ENCODE measurements around the gene PDGFB.
A peak's percentile ranks its signal among the peaks of the same experiment; 100 is the strongest.

Gene PDGFB

GRCh38 chr22:39253435-39254070, 8.8 kb upstream of the PDGFB start:
- DNase-seq, result peak; percentile 77

DNA sequence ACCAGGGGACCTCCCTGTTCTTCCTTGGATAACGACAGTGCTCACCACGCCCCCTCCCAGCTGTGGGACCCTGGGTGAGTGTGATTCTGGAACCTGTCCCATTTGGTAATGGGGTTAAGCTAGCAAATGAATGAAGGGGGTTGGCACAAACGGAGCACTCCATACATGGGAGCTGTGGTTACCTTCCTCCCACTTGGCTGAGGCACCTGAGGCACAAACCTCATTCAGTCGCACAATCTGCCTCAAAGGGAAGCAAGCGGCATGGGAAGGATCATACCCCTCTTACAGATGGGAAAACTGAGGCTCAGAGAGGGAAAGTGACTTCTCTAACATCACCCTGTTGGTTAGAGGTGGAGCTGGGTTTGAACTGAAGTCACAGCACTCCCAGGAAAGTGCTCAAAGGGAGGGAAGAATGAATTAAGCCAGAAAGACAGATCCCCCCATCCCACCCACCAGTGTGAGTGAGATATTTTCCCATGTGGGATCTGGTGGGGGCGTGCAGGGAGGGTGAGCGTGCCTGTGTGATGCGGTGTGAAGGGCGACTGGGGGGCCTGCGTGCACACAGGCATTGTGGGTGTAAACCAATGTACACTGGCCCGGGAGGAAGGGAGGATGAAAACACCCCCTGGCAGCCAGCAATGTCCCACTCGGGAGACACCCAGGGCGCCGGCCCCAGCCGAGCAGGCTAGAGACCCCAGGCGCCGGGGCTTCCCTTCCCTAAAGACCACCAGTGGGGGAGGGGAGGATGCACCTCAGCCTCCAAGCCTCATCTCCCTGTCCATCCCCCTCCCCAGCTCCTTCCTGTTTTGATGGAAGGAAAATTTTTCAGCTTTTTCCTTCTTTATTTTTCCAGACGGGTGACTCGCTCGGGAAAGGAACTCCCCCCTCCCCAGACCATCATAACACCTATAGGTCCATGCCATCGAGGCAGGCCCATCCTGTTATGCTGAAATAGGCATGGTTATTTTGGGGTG, 8.0 kb upstream of the PDGFB start:
- peak; percentile 72 for DNase-seq

DNA sequence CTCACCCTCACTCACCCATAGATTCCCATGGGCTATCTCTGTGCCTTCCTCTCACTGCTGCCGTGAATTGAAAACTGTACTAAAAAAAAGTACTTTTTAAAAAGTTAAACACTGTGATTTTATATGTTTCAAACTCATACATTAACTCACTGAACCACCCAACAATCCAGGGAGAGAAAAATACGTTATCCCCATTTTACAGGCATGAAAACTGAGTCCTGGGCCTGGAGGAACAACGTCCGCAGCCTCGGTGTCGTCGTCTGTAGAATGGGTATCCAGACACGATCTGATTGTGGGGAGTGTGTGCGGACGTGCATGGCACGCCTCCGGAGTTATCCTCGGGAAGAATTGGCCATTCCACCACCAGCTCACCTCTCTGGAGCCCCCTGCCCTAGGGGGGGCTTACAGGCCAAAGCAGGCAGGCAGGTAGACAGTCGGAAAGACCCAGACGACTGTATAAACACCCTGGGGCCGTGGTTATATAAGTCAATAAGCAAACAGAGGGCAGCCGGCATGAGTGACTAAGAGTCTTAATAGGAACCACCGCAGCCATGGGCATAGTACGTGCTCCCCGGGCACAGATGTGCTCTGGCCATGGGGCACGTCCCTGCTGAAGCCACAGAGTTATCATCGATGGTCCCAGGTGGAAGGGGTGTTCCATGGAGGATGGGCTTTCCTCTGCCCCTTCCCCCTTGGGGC, 7.1 kb upstream of the PDGFB start:
- DNase-seq, result no peak

DNA sequence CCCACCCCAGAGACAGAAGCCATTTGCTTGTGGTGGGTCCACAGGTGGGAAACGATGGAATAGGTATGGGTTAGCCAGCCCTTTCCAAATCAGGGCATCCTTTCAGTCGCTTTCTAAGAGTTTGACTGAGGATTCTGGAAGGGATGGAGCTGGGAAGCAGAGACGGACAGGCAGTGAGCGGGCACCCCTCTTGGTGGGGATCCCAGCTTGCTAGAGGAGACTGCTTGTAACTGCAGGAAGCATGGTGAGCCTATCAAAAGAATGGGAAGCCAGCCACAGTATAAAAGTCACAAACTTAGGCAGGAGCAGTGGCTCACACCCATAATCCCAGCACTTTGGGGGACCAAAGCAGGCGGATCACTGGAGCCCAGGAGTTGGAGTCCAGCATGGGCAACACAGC, 6.1 kb upstream of the PDGFB start:
- no peak for DNase-seq

GRCh38 chr22:39250131-39250530, 5.3 kb upstream of the PDGFB start:
- no peak for DNase-seq

- DNase-seq, result no peak
These were observed 4.4 kb upstream of the PDGFB start for GRCh38 chr22:39249086-39249704.

DNA sequence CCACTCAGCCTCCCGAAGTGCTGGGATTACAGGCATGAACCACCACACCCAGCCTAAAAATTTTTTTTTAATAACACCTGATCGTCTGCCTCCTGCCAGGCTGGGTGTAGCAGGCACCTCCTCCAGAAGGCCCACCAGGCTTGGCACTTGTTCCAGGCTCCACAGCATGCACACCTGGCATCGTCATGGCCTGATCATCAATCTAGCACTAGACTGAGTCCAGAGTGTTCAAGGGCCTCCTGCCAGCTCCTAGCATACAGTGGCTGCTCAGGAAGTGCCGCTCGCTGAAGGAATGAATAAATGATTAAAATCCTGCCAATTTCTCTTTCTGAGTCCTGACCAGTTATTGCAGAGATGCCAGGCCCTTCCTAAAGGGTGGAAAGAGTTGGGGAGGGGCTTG, 3.5 kb upstream of the PDGFB start:
- DNase-seq, result no peak

DNA sequence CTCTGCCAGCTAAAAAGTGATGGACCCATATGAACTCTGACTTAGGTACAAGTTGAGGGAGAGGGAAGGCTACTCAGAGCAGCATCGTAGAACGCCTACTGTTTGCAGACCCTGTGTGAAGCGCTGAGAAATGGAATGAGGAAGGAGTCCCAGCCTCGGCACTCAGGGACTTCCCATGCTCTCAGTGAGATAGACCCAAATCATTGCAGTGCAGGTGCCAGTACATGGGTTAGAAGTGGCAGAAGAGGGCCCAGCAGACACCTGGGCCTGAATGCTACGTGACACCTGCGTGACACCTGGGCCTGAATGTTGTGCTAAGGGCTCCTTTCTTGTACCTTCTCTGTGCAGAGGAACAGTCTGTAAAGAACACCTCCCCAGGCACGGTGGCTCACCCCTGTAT, 2.6 kb upstream of the PDGFB start:
- DNase-seq, result no peak

DNA sequence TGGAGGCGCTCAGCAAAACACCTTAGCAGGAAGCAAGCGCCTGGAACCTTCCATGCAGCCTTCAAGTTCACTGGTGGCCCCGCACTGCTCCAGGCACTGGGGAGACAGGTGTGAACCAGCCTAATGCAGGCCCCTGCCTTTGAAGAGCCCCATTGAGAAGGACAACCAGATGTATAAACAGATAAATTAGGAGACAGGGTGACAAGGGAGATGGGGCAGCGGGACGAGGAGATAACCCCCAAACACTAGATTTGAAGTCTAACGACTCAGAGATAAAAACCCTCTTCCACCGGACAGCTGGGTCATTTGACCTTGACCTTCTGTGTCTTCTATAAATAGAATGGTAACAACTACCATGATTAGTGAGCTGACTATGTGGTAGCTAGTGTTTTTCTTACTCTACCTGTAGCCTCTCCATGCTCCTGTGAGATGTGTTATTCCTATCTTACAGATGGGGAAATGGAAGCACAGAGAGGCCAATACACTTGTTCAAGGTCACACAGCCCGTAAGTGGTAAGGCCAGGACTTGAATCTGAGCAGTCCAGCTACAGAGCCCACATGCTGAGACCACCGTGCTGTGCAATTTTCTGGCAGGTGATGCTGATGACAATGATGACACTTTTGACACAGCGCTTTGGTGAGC, 2.0 kb upstream of the PDGFB start:
- no peak for DNase-seq

DNA sequence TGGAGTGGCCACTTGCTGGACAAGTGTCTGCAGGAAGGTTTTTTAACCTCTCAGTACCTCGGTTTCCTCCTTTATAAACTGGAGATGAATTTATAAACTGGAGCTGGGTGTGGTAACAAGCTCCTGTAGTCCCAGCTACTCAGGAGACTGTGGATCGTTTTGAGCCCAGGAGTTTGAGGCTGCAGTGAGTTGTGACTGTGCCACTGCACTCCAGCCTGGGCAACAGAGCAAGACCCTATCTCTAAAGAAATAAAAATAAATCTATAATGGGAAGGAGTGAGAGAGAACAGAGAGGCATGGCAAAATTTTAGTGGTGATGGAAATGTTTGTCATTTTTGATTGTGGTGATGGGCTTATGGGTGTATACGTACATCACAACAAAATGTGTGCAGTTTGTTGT, 1.4 kb upstream of the PDGFB start:
- no peak for DNase-seq

GRCh38 chr22:39245130-39246039, 603 bp upstream of the PDGFB start:
- no peak for DNase-seq

GRCh38 chr22:39244136-39244495, 666 bp downstream of the PDGFB start:
- DNase-seq, result no peak

- DNase-seq, result no peak
These were observed 1.2 kb downstream of the PDGFB start for GRCh38 chr22:39243439-39244135.

GRCh38 chr22:39242595-39243438, 2.0 kb downstream of the PDGFB start:
- DNase-seq, result no peak

DNA sequence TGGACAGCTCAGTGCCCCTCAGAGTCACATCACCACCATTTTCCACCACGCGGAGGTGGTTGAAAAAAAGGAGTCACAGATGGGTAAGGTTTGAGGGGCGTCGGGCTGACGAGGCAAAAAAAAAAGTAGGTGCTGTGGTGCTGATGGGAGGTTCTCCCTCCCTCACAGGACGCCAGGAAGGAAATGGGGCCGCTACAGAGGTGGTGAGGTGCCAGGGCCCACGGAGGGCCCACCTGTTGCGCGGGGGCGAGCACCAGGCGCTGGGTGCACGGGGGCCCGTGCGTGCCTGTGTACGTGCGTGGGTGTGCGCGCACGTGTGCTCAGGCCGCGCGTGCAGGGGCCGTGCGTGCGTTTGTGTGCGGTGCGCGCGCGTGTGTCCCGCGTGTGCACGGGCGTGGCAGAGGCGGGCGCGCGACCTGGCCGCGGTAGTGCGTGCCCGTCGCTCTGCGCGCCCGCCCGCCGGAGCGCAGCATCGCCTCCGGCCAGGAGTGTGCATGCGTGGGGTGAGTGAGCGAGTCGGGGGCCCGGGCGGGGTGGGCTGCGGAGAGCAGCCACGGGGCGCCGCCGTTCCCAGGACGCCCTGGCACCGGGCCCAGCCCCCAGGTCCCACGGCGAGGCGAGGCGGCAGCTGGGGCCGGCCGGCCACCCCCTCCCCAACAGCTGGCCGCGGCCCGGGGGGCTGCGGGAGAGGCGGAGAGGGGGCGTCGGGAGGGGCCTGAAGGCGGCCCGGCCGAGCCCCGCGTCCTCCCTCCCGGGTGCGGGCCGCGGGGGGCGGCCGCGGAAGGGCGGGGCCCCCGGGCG, 2.8 kb downstream of the PDGFB start:
- no peak for DNase-seq

DNA sequence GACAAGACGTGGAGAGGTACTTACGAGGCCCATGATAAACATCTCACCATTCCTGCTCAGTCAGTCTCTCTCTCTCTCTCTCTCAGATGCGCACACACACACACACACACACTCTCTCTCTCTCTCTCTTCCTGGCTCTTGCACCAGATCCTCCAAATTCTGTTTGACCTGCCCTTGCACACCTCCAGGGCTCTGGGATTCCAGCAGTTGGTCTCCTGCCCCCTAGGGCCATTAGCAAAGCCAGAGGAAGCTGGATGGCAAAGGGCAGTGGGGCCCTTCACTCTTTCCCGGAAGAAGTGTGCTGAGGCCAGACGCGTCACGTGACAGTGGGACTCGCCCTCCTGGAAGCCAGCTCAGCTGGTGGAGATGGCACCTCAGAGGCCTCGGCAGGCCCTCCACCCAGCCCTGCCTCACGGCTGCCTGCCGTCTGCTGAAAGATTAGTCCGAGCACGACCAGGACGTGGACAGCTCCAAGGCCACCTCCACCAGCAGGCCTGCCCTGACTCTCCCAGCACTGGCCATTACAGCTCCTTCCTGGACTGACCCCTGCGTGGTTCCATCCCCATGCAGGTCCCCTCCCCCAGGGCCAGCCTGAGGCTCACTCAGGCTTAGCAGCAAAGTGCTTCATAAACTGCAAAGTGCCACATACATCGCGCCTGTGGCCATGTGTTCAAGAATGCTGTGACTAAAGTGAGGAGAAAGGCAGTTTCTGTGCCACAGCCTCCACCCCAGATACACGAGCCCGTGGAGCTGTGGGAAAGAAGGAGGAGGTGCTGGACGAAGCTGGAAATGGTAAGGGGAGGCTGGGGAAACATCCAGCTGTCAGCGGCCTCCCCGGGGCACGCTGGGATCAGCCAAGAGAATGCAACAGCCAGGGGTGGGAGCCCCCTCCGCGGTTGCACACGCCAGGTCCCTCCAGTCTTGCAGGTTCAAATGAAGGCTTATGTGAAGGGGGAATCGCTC, 3.7 kb downstream of the PDGFB start:
- peak; percentile 33 for DNase-seq

GRCh38 chr22:39239561-39240423, 5.0 kb downstream of the PDGFB start:
- DNase-seq, result peak; percentile 37

All from kidney glomerular epithelial cell (primary cell).